NOMO-1 treated with dmso at 0.1 percent for 144 hours (cell line): ENCODE measurements around the gene KCNH8.

Source experiments
- DNase-seq: peaks from one replicate; lab custom pipeline; 2025; ENCODE audit not compliant: unreplicated experiment; lab: John Stamatoyannopoulos, UW

KCNH8 gene

GRCh38 chr3:19576343-19576742 is 428.0 kb downstream of the KCNH8 start:
- no peak for DNase-seq
